ENCODE results near the gene CRELD1.
"Not testable (repeated sequence)": the region's sequence is repeated elsewhere in the genome, so short reads cannot be mapped to it uniquely, and the experiment has no call there.

CRELD1 gene

GRCh38 chr3:9933561-9934234 lies at the start of gene CRELD1:
CRELD1 (plus strand) TSS chr3:9933834; CDS start chr3:9934439, 605 bp downstream.
- peak; percentile 98 for DNase-seq

- DNase-seq: no peak
Measured at GRCh38 chr3:9884555-9885165, 49.0 kb upstream of the CRELD1 start.

- no peak for DNase-seq
Measured at GRCh38 chr3:9886328-9886727, 47.3 kb upstream of the CRELD1 start.

GRCh38 chr3:9887480-9887879 lies 46.2 kb upstream of the CRELD1 start:
- DNase-seq: no peak

- DNase-seq: no peak
Measured at GRCh38 chr3:9888540-9888939, 45.1 kb upstream of the CRELD1 start.

GRCh38 chr3:9889405-9889804 lies 44.2 kb upstream of the CRELD1 start:
- DNase-seq: no peak

- peak; percentile 92 for DNase-seq
Measured at GRCh38 chr3:9890249-9891071, 43.2 kb upstream of the CRELD1 start, which contains the start of gene JAGN1. JAGN1 (plus strand) TSS chr3:9890610; CDS start chr3:9890723, 113 bp downstream.

- DNase-seq: no peak
Measured at GRCh38 chr3:9891072-9891622, 42.5 kb upstream of the CRELD1 start.

- DNase-seq: no peak
Measured at GRCh38 chr3:9893739-9894138, 39.9 kb upstream of the CRELD1 start.

GRCh38 chr3:9895715-9896114 lies 37.9 kb upstream of the CRELD1 start:
- not testable (repeated sequence) for DNase-seq

GRCh38 chr3:9896755-9897407 lies 36.8 kb upstream of the CRELD1 start:
- not testable (repeated sequence) for DNase-seq

GRCh38 chr3:9897408-9898372 lies 35.9 kb upstream of the CRELD1 start:
- no peak for DNase-seq

GRCh38 chr3:9898467-9899241 lies 35.0 kb upstream of the CRELD1 start:
- DNase-seq: no peak

GRCh38 chr3:9899289-9899791 lies 34.3 kb upstream of the CRELD1 start:
- no peak for DNase-seq

GRCh38 chr3:9900965-9901415 lies 32.6 kb upstream of the CRELD1 start:
- not testable (repeated sequence) for DNase-seq

- DNase-seq: peak; percentile 62
Measured at GRCh38 chr3:9901967-9902366, 31.7 kb upstream of the CRELD1 start.

GRCh38 chr3:9902372-9903237 lies 31.0 kb upstream of the CRELD1 start, which contains the start of gene IL17RE:
IL17RE (plus strand) TSS chr3:9902848; CDS start chr3:9902933, 85 bp downstream.
- no peak for DNase-seq

GRCh38 chr3:9903238-9903624 lies 30.4 kb upstream of the CRELD1 start:
- DNase-seq: no peak

- no peak for DNase-seq
Measured at GRCh38 chr3:9903904-9904303, 29.7 kb upstream of the CRELD1 start.
